GM21447 (cell line): ENCODE data around the gene PLEKHB1.

Source experiments
- ATAC-seq: cut with Tn5 transposase; IDR thresholded peaks from one replicate; pipeline ENCODE4 v1.9.1; 2021; ENCODE audit not compliant: unreplicated experiment

Gene PLEKHB1

DNA sequence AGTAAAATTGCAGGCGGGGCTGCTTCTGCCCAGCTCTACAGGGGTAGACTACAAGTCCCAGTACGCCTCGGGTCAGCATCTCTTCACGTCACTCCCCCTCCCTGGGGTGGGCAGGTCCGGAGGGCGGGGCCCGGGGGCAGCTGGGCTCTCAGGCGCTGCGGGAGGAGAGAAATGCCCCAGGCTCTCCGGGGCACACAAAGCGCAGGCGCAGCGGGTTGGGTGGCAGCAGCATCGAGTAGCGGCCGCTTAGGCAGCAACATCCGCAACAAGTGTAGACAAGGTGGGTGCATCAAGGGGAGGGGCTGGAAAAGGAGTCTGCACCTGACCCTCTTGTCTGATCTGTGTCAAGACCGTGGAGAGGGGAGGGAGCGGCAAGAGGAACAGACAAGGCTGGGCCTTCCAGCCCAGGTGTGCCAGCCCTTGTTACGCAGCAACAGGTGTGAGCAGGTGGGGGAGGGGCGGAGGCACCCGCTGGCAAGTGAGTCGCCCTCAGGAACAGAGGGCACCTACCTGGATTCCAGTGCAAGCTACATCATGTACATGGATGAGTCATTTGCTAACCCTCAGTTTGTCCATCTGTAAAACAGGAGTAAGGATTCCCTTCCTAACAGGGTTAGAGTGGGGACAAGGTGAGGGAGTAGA lies 1.2 kb downstream of the PLEKHB1 start:
- ATAC-seq, result peak; percentile 97

DNA sequence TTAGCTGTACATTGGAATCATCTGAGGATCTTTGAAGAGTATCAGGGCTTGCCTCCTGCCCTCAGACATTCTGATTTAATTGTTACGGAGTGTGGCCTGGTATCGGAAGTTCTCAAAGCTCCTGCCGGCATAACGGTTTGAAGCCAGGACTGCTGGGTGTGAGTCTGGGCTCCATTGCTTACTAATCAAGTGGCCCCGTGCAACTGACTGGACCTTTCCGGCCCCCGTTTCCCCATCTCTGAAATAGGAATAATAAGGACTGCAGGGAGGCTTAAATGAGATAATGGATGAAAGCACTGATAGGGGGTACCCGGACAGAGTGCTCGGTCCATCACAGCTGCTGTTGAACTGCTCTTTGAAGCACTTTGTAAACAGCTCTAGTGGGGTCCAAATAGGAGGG lies 1.7 kb downstream of the PLEKHB1 start:
- ATAC-seq, result no peak

DNA sequence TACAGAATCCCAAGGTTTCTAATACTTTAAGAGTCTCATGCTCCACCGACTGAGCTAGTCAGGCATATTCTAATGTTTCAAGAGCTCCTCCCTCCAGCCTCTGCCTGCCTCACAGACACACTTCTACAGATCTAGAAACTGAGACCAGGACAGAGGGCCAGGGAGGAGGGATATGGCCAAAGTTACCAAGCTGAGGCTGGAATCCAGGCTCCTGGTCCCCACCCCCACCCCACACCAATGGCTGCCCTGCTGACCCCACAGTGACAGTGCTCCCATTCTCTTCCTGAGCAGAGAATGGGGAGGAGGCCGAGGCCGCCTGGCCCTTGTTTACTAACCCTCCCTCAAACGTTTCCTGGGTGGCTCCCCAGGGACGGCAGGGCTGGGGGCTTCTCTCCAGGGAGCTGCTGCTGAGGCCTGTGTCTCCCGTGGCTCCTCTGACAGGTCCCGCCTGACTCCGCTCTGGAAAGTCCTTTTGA lies 2.2 kb downstream of the PLEKHB1 start:
- ATAC-seq, result no peak

DNA sequence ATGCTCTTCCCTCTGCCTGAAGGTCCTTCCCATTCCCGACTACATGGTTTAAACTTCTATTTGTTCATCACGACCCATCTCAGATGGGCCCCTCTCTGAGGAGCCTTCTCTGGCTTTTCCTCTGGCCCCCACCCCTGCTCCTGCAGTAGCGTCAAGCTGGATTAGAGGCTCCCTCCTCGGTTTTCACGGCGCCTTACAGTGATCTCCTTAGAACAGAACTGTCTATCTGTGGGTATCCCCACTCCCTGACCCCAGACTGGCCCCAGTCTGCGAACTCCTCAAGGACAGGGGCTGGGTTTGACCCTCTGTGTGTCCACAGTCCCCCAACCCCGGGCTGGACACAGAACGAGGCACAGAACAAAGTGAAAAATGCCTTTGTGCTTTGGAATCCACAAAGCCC lies 2.8 kb downstream of the PLEKHB1 start:
- ATAC-seq, result no peak

DNA sequence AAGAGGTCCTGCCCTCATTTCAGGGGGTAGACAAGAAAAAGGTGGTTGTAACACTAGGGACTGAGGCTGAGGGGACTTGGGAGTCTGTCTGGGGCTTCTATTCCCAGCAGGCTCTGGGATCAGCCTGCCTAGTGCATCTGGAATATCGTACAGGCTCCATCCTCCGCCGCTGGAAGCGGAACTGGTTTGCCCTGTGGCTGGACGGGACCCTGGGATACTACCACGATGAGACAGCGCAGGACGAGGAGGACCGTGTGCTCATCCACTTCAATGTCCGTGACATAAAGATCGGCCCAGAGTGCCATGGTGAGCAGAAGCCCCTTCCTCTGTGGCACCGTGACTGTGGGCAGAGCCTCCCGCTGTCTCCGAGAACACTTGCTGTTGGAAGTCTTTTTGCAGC lies 4.0 kb downstream of the PLEKHB1 start:
- ATAC-seq, result no peak

DNA sequence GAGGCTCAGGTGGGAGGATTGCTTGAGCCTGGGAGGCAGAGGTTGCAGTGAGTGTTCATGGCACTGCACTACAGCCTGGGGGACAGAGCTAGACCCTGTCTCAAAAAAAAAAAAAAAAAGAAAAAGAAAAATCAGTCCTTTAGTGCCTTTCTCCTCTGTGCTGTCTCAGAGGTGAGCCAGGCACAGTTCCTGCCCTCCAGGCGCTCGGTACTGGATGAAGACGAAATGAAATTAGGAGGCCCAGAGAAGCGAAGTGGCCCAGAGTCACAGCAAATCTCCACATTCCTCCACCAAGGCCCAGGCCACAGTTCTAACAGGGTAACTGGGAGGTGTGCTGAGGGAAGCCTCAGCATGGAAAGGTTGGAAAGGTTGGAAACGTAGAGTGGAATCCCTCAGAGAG lies 4.9 kb downstream of the PLEKHB1 start:
- no peak for ATAC-seq

DNA sequence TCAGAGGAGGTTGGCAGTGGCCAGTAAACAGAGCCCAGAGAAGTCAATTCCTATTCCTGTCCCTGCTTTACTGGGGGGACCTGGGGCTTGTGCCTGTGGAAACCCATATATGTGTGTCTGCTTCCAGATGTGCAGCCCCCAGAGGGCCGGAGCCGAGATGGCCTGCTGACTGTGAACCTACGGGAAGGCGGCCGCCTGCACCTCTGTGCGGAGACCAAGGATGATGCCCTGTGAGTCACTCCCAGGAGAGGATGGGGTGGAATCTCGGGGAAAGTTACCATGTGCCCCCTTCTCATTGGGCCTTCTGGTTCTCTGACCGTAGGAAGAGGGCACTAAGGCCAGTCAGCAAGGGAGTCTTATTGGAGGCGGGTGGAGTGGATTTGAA lies 5.3 kb downstream of the PLEKHB1 start:
- ATAC-seq, result no peak

DNA sequence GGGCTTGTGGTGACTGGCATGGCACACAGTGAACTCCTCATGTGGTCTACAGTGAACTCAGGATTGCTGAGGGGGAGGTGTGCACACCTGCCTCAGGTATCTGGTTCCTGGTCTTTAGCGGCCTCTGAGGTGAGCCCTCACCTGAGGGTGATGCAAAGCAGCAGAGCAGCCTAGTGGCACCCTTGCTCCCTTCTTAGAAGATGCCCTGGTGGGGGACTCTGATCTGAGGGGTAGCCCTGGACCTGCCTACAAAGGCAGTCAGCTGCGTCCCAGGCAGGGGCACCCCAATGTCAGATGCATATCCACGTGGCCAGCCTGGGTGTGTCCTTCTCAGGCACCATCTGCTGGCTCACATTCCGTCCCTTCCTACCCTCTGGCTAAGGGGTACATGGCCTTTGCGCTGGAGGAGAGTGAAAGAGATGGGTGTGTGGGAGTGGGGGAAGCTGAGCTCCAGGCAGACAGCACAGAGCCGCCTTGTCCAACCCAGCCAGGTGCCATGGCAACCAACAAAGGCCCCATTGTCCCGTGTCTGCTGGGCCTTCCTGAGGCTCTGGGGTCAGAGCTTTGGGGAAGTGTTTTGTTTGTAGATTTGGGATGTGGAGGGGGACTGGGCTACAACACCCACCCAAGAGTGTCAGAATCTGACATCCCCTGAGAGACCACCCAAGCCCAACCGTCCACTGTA lies 5.8 kb downstream of the PLEKHB1 start:
- no peak for ATAC-seq

DNA sequence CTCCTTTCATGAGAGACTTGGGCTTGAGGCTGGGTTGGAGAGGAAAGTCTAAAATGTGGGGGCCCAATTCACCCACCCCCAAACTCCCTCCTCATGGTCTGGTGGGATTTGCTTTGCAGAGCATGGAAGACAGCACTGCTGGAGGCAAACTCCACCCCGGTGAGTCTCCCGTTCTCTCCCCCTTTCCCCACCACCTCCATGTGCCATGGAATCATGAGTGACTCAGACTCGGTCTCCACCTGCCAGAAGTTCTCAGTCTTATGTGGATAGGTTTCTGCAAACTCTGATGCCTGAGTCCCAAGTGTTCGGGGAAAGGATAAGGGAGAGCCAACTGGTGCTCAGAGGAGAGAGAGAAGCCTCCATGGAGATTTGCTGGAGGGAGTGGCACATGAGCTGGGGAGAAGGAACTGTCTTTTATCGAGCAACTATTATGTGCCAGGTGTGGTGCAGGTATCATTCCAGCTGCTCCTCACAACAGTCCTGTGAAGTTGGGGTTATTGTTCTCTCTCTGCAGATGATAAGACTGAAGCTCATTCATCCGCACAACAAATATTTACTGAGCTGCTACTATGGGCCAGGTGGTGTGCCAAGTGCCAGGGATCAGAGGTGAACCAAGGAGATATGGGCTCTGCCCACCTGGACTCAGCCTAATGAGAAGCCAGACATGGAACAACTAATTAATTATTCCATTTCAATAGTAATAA lies 6.6 kb downstream of the PLEKHB1 start:
- ATAC-seq, result no peak

DNA sequence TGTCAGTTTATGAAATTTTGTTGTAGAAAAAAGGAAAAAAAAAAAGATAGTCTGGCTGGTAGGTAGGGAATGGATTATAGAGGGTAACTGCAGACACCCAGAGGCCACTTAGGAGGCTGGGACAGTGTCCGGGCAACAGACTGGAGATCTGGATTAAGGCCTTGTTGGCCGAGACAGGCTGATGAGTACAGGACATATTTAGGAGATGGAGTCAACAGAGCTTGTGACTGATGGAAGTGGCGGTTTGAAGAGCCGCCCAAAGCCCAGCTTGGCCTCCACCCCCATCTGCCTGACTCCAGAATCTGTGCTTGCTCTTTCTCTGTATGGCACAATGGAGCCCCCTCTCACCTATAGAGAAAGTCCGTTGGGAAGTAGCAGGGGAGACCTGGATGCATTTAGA lies 7.6 kb downstream of the PLEKHB1 start:
- ATAC-seq, result no peak

DNA sequence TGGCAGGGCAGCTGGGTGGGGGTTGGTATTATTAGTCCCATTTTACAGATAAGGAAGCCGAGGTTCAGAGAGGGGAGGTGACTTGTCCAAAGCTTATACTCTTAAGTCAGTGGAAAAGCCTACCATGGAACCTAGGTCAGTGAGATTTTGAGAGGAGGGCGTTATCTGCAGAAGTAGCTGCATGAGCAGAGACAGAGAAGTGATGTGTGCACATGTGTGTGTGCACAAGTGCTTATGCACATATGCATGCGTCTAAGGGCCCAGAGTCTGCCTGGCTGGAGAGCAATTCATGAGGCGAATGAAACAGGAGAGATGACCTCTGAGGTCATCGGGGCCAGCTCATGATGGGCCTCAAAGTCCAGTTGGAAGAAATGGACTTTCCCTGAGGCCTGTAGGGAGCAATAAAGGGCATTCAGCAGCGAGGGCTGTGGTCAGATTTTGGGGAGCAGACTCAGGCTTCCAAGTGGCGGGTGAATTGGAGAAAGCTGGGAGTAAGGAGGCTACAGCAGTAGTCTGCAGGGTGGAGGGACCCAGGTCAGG lies 8.2 kb downstream of the PLEKHB1 start:
- no peak for ATAC-seq

DNA sequence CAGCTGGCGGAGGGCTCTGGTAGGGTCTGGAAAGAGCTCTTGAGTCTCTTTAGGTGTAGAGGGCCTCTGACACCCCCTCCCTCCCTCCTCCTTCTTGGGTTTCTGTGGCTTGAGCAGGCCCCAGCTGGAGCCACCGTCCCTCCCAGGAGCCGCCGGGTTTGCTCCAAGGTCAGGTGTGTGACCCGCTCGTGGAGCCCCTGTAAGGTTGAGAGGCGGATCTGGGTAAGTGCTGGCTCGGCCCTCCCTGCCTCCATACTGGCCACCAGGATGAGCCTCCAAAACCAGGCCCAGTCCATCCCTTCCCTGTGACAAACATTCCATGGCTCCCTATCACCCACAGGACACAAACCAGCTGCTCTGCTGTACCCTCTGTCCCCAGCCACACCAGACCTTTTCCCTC lies 9.3 kb downstream of the PLEKHB1 start:
- ATAC-seq, result no peak

DNA sequence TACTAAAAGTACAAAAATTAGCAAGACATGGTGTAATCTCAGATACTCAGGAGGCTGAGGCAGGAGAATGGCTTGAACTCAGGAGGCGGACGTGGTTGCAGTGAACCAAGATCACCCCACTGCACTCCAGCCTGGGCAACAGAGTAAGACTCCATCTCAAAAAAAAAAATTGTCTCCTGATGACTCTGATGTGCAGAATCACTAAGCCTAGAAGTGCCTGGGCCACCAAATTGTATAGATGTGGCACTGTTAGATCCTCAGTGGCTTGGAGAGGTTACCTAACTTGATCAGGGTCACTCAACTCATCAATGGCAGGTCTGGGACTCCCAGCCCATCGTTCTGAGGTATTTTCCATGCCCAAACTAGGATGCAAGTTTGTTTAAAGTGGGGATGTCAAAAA lies 10.6 kb downstream of the PLEKHB1 start:
- no peak for ATAC-seq

DNA sequence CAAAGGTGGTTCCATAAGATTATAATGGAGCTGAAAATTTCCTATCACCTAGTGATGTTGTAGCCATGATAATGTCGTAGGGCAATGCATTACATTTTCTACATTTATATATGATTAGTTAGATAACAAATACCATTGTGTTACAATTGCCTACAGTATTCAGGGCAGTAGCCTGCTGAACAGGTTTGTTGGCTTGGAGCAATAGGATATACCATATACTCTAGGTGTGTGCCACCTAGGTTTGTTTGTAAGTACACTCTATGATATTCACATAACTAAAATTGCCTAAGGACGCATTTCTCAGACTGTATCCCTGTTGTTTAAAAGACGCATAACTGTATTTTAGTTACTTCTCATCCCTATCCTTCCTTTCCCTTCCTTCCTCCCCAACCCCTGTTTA lies 13.6 kb downstream of the PLEKHB1 start:
- no peak for ATAC-seq

DNA sequence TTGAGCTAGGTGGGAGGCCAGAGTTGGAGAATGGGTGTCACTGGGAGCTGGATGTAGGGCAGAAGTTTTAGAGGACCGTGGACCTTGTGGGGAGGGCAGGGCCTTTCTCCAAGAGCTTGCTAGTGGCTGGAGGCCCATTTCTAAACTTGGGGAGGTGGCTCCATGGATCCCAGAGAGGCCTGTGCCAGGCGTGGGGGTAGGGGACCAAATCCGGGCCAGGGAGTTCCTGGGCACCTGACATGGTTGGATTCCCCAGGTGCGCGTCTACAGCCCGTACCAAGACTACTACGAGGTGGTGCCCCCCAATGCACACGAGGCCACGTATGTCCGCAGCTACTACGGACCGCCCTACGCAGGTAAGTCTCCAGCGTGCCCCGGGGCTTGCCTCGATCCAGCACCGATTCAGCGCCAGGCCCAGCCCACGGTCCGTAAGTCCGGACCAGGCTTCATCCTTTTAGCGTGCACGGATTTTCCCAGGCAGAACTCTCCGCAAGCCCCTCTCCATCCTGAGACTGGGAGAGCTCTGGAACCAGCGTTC lies 14.2 kb downstream of the PLEKHB1 start:
- no peak for ATAC-seq

DNA sequence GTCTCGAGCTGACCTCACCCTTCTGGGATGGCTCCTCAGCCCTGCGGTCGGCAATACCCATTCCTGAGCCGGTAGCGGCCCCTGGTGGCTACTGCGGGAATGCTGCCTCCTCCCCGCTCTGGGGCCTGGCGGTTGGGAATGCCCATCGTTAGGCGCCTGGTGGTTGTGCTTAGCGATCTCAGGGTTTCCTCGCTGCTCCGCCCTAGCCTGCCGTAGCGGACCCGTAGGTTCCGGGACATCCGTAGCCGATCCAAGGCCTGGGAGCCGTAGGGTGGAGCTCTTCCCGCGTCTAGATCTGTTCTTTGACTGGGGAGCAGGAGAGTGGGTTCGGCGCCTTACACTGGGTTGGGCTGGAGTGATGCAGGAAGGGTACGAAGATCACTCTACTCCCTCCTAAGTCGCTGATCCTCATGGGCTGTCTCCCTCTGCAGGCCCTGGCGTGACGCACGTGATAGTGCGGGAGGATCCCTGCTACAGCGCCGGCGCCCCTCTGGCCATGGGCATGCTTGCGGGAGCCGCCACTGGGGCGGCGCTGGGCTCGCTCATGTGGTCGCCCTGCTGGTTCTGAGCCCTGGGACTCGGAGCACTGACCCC lies 14.8 kb downstream of the PLEKHB1 start:
- ATAC-seq, result peak; percentile 86

DNA sequence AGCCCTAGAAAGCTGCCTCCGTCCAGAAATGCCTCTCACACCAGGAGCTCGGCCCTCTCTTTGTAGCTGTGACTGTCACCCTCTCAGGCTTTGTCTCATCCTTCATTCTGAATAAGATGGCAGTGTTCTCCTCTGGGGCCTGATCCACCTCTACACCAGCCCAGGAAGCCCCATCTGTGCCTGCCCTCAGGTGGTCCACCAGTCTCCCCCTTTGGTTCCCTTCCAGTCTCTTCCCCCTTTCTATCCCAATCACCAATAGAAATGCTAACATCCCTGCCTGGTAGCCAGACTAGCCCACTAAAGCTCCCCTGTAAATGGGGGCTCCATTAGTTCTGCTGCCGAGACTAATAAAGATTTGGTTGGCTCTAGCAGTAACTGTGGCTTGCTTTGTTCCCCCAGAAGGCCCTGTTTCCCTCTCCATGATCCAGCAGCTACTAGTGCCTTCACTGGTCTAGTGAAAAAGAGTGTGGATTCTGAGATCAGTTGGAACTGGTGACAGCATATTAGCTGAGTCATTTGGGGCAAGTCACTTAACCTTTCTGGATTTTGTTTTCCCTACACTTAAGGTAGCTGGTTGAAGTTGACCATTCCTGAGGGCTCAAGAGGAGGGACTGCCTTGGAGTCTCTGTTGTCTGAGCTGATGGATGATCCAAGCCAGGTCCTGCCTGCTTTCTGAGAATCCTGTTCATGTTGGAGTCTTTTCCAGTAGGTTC lies 16.2 kb downstream of the PLEKHB1 start:
- no peak for ATAC-seq

DNA sequence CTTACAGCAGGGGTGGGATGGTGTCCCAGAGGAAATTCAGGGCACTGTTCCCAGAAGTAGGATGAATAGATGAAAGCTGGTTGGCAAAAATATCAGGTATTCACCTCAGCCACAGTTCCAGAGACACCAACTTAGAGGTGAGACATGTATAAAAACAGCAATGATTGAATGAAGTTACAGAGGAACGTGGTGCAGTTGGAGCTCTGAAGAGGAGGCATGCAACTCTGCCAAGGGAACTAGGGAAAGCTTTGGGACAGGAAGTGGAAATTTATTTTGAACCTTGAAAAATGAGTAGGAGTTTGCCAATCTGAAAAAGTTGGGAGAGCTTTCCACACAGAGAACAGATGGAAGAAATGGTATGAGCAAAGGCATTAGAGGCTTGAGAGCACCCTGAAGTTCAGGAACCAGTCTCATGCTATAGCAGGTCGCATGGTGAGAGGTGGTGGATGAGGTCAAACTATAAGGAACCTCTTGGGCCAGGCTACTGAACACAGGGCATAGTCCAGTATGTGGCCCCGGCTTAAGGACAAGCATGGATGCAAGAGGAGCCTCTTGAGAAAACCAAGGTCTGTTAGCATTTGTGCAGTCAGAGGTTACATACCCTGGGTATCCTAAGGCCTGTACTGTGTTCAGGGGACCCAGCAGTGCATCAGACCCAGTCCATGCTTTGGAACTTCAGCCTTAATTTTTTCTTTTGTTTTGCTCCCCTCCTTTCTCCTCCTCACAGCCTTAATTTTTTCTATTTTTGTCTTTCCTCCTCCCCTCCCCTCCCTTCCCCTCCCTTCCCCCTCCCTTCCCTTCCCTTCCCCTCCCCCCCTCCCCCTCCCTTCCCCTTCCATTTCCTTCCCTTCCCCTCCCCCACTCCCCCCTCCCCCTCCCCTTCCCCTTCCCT lies 17.5 kb downstream of the PLEKHB1 start:
- no peak for ATAC-seq

DNA sequence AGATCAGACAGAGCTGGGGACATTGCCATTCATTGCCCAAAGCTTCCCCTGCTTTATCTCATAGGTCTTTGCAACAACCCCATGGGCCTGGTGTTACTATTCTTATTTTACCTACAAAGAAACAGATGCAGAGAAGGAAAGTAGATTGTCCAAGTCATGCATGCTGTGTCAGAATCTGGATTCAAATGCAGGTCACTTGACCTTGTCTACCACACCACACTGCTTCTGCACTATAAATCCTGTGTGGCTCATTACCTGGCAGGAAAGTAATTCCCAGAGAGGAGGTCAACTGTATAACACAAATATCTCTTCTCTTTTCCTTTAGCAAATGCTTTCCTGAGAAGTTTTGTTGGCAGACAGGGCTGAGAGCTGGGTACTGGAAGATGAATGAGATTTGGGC lies 18.5 kb downstream of the PLEKHB1 start:
- no peak for ATAC-seq

DNA sequence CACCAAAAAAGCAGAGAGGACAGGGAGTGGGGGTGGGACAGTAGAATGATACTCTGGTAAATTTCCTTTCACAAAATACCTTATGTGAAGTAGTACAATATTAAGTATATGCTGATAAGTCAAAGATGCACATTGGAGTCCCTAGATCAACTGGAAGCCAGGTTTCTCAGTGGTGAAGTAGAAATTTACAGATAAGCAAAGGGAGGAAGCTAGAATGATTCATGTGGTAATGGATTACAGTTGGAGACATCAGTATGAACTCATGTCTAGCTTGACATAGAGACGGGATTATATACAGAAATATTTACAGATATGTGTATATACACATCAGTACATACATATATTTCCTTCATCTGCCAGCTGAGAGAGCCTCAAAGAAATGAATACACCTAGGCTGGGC lies 21.5 kb downstream of the PLEKHB1 start:
- no peak for ATAC-seq
